Measurements from ENCODE around the gene PRG3. TPM values are rescaled to one million over a fixed set of nuclear protein-coding genes. Genes with fewer than 3 reads are reported as not detected.
A peak's percentile ranks its signal among the peaks of the same experiment; 100 is the strongest.

The PRG3 gene
- total and polyA plus RNA-seq, 9 of the 15 experiments (the other 6 are each of a cell fraction or from before 2014, with no cell fraction given), result 0.18 to 0.55 (median 0.38) TPM; not detected in 6

GRCh38 chr11:57395905-57396623, 15.1 kb upstream of the PRG3 start (continued):
- no peak for TF ChIP-seq RBM22 (IDR thresholded peaks at IDR 0.05; ENCODE audit: low read depth, low read length, poor library complexity, severe bottlenecking)
- TF ChIP-seq LEF1 (IDR thresholded peaks at IDR 0.05), result no peak
- TF ChIP-seq PTTG1 (tag; IDR thresholded peaks at IDR 0.05; ENCODE audit: low read depth), result no peak
- 0 out of 2 replicates have a peak, but pooled peaks have one; percentile 33 for TF ChIP-seq PML (IDR thresholded peaks at IDR 0.05; ENCODE audit: low read length)
- no peak for TF ChIP-seq DDX20 (tag; IDR thresholded peaks at IDR 0.05; ENCODE audit: low read depth)
- no peak for TF ChIP-seq SIN3B (IDR thresholded peaks at IDR 0.05; ENCODE audit: low read depth)
- no peak for TF ChIP-seq SRSF1 (IDR thresholded peaks at IDR 0.05; ENCODE audit: low read depth, low read length)
- TF ChIP-seq ZNF280A (IDR thresholded peaks at IDR 0.05; ENCODE audit: low read depth, partially characterized antibody), result no peak
- TF ChIP-seq HDAC8 (tag; IDR thresholded peaks at IDR 0.05), result no peak
- TF ChIP-seq ZNF639 (CRISPR knock-in tag; conservative IDR thresholded peaks at IDR 0.05 in 1 of 2, IDR thresholded peaks at IDR 0.05 in 1 of 2), result peak in 1 of 2 experiments; percentile 77; a peak in 2 of 4 replicates
- TF ChIP-seq CCNT2 (IDR thresholded peaks at IDR 0.05; ENCODE audit: borderline replicate concordance, extremely low read depth, insufficient read length, low read depth, low read length), result peak; percentile 65
- TF ChIP-seq ZBTB12 (CRISPR knock-in tag; IDR thresholded peaks at IDR 0.05), result 0 out of 2 replicates have a peak, but pooled peaks have one; percentile 14
- peak; percentile 47; the same call in 1 of the 2 replicates for TF ChIP-seq JUND (IDR thresholded peaks at IDR 0.05; ENCODE audit: borderline replicate concordance, low read depth, low read length)
- TF ChIP-seq JUND (tag; IDR thresholded peaks at IDR 0.05; ENCODE audit: borderline replicate concordance, low read depth, low read length), result peak; percentile 70; the same call in 1 of the 3 replicates
- peak; percentile 11; the same call in 1 of the 2 replicates for TF ChIP-seq PKNOX1 (IDR thresholded peaks at IDR 0.05)
- peak; percentile 73 for TF ChIP-seq ZNF766 (CRISPR knock-in tag; conservative IDR thresholded peaks at IDR 0.05)
- TF ChIP-seq ZNF740 (CRISPR knock-in tag; IDR thresholded peaks at IDR 0.05), result no peak
- TF ChIP-seq ZNF740 (tag; IDR thresholded peaks at IDR 0.05), result 0 out of 4 replicates have a peak, but pooled peaks of 1 of the 2 experiments have one; percentile 28
- peak; percentile 35; the same call in 1 of the 2 replicates for TF ChIP-seq TOE1 (IDR thresholded peaks at IDR 0.05; ENCODE audit: borderline replicate concordance)
- TF ChIP-seq TOE1 (CRISPR knock-in tag; IDR thresholded peaks at IDR 0.05; ENCODE audit: borderline replicate concordance, low read depth), result no peak

Data from K562 (cell line).